Type B pancreatic cell (in vitro differentiated cells): ENCODE results near the gene EXOC4. TPM values are rescaled to one million over a fixed set of nuclear protein-coding genes. Genes with fewer than 3 reads are reported as not detected.

ENCODE experiments used
- DNase-seq: peaks from one replicate; pipeline ENCODE4 v3.0.0; 2021; ENCODE audit warnings: mixed read lengths; ENCODE audit not compliant: unreplicated experiment; ENCODE audit errors: extremely low spot score
- H3K27ac Mint-ChIP-seq: 2 replicates; pipeline ENCODE4 v1.8.0; 2021; ENCODE audit warnings: mild to moderate bottlenecking, mixed read lengths
- H3K27me3 Mint-ChIP-seq: 2 replicates; pipeline ENCODE4 v1.8.0; 2021; ENCODE audit warnings: mixed read lengths
- H3K36me3 Mint-ChIP-seq: 2 replicates; pipeline ENCODE4 v1.8.0; 2021; ENCODE audit warnings: mixed read lengths
- H3K4me1 Mint-ChIP-seq: one replicate; pipeline ENCODE4 v1.8.0; 2021; ENCODE audit warnings: mixed read lengths; ENCODE audit not compliant: unreplicated experiment
- H3K4me3 Mint-ChIP-seq: 2 replicates; pipeline ENCODE4 v1.8.0; 2021; ENCODE audit warnings: mild to moderate bottlenecking, mixed read lengths
- H3K9me3 Mint-ChIP-seq: 2 replicates; pipeline ENCODE4 v1.8.0; 2021; ENCODE audit warnings: mixed read lengths
- total RNA-seq: library from RNA; stranded (reverse); gene quantifications from 2 replicates; pipeline ENCODE4 v1.2.1, GENCODE V29; 2021; ENCODE audit warnings: low replicate concordance
- TF ChIP-seq, protein P1 (sequence below): fragments of 200-600 bp; sonication (generic); conservative IDR thresholded peaks from 2 replicates; pipeline ENCODE4 v1.5.0; 2021; ENCODE audit warnings: antibody characterized with exemption, mild to moderate bottlenecking

Gene EXOC4
- total RNA-seq, 1 donor from 2014 or later, result 95.5 TPM

DNA sequence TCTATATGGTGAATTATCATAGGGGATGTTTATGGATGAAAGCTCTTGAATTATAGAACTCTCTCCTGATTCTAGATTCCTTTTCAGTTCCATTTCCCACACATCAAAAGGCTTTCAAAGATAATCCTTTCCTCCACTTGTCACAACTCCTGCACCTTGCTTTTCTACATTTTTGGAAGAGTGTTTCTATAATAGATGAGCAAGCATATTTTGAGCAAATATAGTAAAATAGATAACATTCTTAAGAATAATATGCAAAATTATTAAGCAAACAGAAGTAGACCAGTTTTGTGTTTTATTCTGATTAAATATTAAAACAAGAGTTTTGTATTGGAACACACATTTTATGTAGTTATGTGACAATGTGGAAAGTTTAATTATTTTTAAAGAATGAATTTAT lies 340.7 kb downstream of the EXOC4 start:
- Mint-ChIP-seq H3K36me3 (peaks cover 9% of the 10 kb centered on the region), H3K4me3 (no peak overlapping the region), H3K4me1 (no peaks in the 10 kb centered on the region), H3K27ac (no peak overlapping the region), H3K27me3 (no peaks in the 10 kb centered on the region), H3K9me3 (no peaks in the 10 kb centered on the region)
- TF ChIP-seq, protein P1, sequence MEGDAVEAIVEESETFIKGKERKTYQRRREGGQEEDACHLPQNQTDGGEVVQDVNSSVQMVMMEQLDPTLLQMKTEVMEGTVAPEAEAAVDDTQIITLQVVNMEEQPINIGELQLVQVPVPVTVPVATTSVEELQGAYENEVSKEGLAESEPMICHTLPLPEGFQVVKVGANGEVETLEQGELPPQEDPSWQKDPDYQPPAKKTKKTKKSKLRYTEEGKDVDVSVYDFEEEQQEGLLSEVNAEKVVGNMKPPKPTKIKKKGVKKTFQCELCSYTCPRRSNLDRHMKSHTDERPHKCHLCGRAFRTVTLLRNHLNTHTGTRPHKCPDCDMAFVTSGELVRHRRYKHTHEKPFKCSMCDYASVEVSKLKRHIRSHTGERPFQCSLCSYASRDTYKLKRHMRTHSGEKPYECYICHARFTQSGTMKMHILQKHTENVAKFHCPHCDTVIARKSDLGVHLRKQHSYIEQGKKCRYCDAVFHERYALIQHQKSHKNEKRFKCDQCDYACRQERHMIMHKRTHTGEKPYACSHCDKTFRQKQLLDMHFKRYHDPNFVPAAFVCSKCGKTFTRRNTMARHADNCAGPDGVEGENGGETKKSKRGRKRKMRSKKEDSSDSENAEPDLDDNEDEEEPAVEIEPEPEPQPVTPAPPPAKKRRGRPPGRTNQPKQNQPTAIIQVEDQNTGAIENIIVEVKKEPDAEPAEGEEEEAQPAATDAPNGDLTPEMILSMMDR, result no peak
- no peak for DNase-seq

DNA sequence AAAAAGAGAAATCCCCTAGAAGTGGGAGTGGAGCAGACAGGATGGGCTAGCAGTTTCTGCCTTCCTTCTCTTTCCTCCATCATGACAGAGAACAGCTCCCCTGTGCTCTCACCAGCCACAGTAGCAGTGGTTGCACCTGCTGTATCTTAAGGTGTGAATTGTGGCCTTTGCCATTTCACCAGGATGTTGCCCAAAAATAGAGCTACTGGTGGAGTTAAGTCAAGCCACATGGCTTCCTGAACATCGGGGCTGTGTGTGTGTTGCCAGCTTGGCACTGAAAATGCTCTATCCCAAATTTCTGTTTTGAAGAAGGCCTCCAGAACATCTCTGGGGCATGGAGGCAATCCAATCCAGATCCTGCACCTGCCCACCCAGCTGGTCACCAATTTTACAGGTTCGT lies 348.7 kb downstream of the EXOC4 start:
- Mint-ChIP-seq H3K36me3 (no peaks in the 10 kb centered on the region), H3K9me3 (no peaks in the 10 kb centered on the region), H3K27ac (no peak overlapping the region), H3K27me3 (no peaks in the 10 kb centered on the region), H3K4me1 (peaks cover 5% of the 10 kb centered on the region), H3K4me3 (no peak overlapping the region)
- no peak for DNase-seq
- TF ChIP-seq, protein P1, result no peak

DNA sequence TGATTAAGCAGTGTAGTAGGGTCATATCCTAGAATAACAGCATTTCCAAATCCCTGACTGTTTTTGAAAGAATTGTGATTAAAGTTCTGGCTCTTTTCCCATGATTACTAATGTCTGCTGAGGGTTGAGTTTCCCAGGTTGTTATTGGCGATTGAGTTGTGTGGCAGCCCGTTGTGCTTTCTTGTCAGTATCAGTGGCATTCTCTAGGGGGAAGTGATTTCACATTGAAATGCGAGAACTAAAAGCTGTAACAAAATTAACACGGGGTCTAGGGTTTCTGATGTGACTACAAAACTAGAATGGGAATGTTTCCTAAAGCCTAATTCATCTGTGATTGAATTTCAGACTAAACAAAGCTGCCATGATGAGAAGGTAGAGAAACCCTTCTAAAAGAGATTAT lies 349.4 kb downstream of the EXOC4 start:
- no peak overlapping the region for H3K4me3 Mint-ChIP-seq
- no peaks in the 10 kb centered on the region for H3K9me3 Mint-ChIP-seq
- H3K27me3 Mint-ChIP-seq, result no peaks in the 10 kb centered on the region
- H3K27ac Mint-ChIP-seq, result no peak overlapping the region
- TF ChIP-seq, protein P1, result no peak
- no peaks in the 10 kb centered on the region for H3K36me3 Mint-ChIP-seq
- DNase-seq, result no peak
- peaks cover 5% of the 10 kb centered on the region for H3K4me1 Mint-ChIP-seq

DNA sequence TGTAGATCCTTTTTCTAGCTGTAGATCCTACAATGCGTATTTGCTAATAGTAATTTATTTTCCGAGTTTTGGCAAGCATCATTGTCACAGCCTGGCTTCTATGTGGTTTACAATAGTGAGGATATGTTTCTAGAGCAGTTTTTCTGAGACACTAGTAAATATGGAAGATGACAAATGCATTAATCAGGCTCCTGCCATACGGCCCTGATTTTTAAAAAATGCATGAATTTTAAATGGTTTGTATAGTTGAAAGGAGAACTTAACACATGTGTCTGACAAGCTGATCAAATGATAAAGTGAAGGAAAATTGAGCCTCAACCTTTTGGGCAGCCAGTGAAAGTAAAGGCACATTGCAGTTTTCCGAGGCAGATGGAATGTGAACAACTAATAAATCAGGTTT lies 354.1 kb downstream of the EXOC4 start:
- TF ChIP-seq, protein P1, result no peak
- Mint-ChIP-seq H3K36me3 (no peaks in the 10 kb centered on the region), H3K27me3 (no peaks in the 10 kb centered on the region), H3K4me3 (no peak overlapping the region), H3K9me3 (no peaks in the 10 kb centered on the region), H3K4me1 (peaks cover 5% of the 10 kb centered on the region), H3K27ac (no peak overlapping the region)
- DNase-seq, result no peak

DNA sequence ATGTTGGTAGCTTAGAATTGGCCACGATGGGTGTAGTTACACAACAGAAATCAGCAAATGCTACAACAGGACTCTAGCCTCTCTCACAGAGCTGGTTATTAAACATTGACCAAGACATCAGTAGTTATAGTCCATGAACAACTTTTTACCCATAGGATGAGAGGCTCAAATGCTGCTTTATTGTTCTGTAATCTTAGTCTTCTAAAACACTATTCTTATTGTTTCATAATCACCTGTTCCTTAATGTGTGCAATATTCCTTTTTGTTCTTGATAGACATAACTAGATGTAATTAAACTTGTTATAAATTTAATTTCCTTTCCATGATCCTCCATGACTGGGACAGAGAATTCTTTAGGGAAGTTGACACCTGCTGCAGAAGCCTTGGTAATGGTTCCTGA lies 356.9 kb downstream of the EXOC4 start:
- H3K4me1 Mint-ChIP-seq, result no peaks in the 10 kb centered on the region
- no peak for DNase-seq
- TF ChIP-seq, protein P1, result no peak
- H3K4me3 Mint-ChIP-seq, result no peak overlapping the region
- no peak overlapping the region for H3K27ac Mint-ChIP-seq
- no peaks in the 10 kb centered on the region for H3K36me3 Mint-ChIP-seq
- no peaks in the 10 kb centered on the region for H3K9me3 Mint-ChIP-seq
- H3K27me3 Mint-ChIP-seq, result peaks cover 3% of the 10 kb centered on the region

DNA sequence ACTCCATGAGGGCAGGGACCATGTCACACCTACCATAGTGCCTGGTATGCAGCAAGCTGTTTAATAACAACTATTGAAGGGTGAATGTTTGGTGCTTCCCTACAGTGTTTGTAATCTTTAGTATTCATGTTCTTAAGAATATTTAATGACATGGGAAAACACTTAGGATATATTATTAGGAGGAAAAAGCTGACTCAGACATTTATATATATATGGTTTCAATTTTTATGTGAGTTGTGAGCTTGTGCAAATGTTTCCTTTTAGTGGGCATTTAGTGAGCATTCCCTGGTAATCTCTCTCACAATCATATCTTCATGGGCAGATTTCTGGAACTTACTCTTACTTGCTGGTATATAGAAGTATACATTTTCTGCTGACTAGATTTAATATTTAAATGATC lies 359.1 kb downstream of the EXOC4 start:
- Mint-ChIP-seq H3K36me3 (no peaks in the 10 kb centered on the region), H3K4me3 (no peak overlapping the region), H3K27me3 (peaks cover 3% of the 10 kb centered on the region), H3K4me1 (no peaks in the 10 kb centered on the region), H3K9me3 (no peaks in the 10 kb centered on the region), H3K27ac (no peak overlapping the region)
- TF ChIP-seq, protein P1, result no peak
- no peak for DNase-seq
